HepG2 (cell line): ENCODE data around the gene MSX2. TPM values are rescaled to one million over a fixed set of nuclear protein-coding genes. Genes with fewer than 3 reads are reported as not detected.

Experiments used
- ATAC-seq: fragments of 200-7000 bp; cut with Tn5 transposase; 3 replicates; pipeline ENCODE4 v1.9.1; 2020; ENCODE audit warnings: mild to moderate bottlenecking, moderate library complexity
- BruUV-seq: library from RNA; stranded (reverse); fragments of 400-500 nt; replicated peaks from 2 replicates; lab custom pipeline; 2021; lab: Mats Ljungman, UMichigan
- CTCF ChIA-PET: fragments of 300-600 bp; formaldehyde crosslinking; extraction: SDS; loops from one replicate; lab custom pipeline; 2021; ENCODE audit warnings: low total read pairs, inconsistent platforms, low intra/inter-chr PET ratio; lab: Yijun Ruan, JAX
- POLR2A ChIA-PET: fragments of 350-600 bp; sonication (Branson Sonifier 250); formaldehyde crosslinking; loops from one replicate; lab custom pipeline; 2020; ENCODE audit warnings: antibody characterized with exemption, inconsistent platforms; lab: Yijun Ruan, JAX
- DNase-seq: peaks from one replicate; pipeline ENCODE4 v3.0.0-alpha.2; 2015; ENCODE audit warnings: low spot score
- FAIRE-seq: peaks from 3 replicates; lab custom pipeline; 2011; peaks lifted over from hg19 to GRCh38; lab: Jason Lieb, UNC
- H2AFZ ChIP-seq: one replicate; pipeline ENCODE4 v1.6.1; 2011; ENCODE audit warnings: low read length, inconsistent platforms
- H3K27ac ChIP-seq: fragments of 300-600 bp; 3 replicates; pipeline ENCODE4 v1.8.0; 2011; ENCODE audit warnings: mixed run types, mild to moderate bottlenecking, mixed read lengths, low read length, inconsistent platforms; ENCODE audit not compliant: insufficient read depth; ENCODE audit errors: extremely low read length
- H3K27me3 ChIP-seq, 2 experiments: fragments of 200-600 bp in 1 of 2; 2 replicates in 1 of 2; 3 replicates in 1 of 2; pipeline versions ENCODE4 v1.6.0 to v1.8.0; 2011; ENCODE audit warnings: low read length in 2 of 2, mild to moderate bottlenecking in 2 of 2, moderate library complexity in 2 of 2, inconsistent platforms in 1 of 2; ENCODE audit not compliant: insufficient read depth in 2 of 2, control insufficient read depth in 1 of 2
- H3K36me3 ChIP-seq, 2 experiments: fragments of 200-600 bp in 1 of 2; replicated peaks in 1 of 2; 2 replicates in 1 of 2; 3 replicates in 1 of 2; pipeline versions ENCODE4 v1.5.1 to v1.8.0; 2011; ENCODE audit warnings: low read length in 2 of 2, inconsistent platforms in 1 of 2; ENCODE audit not compliant: insufficient read depth in 2 of 2, control insufficient read depth in 1 of 2
- H3K4me1 ChIP-seq: 2 replicates; pipeline ENCODE4 v1.5.1; 2012; ENCODE audit warnings: low read length, inconsistent platforms; ENCODE audit not compliant: insufficient read depth
- H3K4me2 ChIP-seq: 2 replicates; pipeline ENCODE4 v1.6.0; 2011; ENCODE audit warnings: low read depth, low read length, inconsistent platforms
- H3K4me3 ChIP-seq, 3 experiments: fragments of 200-600 bp in 1 of 3; sonication (generic), shearing (Covaris generic) in 1 of 3; replicated peaks in 1 of 3; 2 replicates each; pipeline ENCODE4 v1.5.1; 2011 to 2016; ENCODE audit warnings: low read length in 3 of 3, inconsistent platforms in 2 of 3, low read depth in 2 of 3, mild to moderate bottlenecking in 2 of 3, control low read depth in 1 of 3, mixed read lengths in 1 of 3; ENCODE audit not compliant: insufficient read depth in 1 of 3
- H3K79me2 ChIP-seq: one replicate; pipeline ENCODE4 v1.6.1; 2011; ENCODE audit warnings: low read length, inconsistent platforms; ENCODE audit not compliant: insufficient read depth
- H3K9ac ChIP-seq: 2 replicates; pipeline ENCODE4 v1.6.0; 2011; ENCODE audit warnings: mild to moderate bottlenecking, low read depth, low read length, inconsistent platforms; ENCODE audit not compliant: insufficient read depth
- H3K9me3 ChIP-seq: 2 replicates; pipeline ENCODE4 v1.5.1; 2012; ENCODE audit warnings: mild to moderate bottlenecking, low read length
- H4K20me1 ChIP-seq: 2 replicates; pipeline ENCODE4 v1.6.0; 2011; ENCODE audit warnings: inconsistent platforms, mild to moderate bottlenecking, low read length, moderate library complexity; ENCODE audit not compliant: insufficient read depth
- KLF11 ChIP-seq: IDR thresholded peaks from 2 replicates; pipeline ENCODE4 v1.6.1; 2016; ENCODE audit warnings: missing compliant biosample characterization
- KLF15 ChIP-seq: sonication (generic); formaldehyde crosslinking; IDR thresholded peaks from 2 replicates; pipeline ENCODE4 v1.8.1; 2023; ENCODE audit warnings: borderline replicate concordance, mild to moderate bottlenecking, inconsistent platforms, missing genetic modification reagents, mixed read lengths
- MED8 ChIP-seq: sonication (generic); formaldehyde crosslinking; IDR thresholded peaks from 2 replicates; pipeline ENCODE4 v1.8.1; 2023; ENCODE audit warnings: mild to moderate bottlenecking, missing genetic modification reagents; ENCODE audit not compliant: insufficient replicate concordance
- MIER2 ChIP-seq: IDR thresholded peaks from 2 replicates; pipeline ENCODE4 v1.6.1; 2016; ENCODE audit warnings: missing biosample characterization, missing genetic modification reagents
- NFKBIZ ChIP-seq: IDR thresholded peaks from 2 replicates; pipeline ENCODE4 v1.6.1; 2018; ENCODE audit warnings: missing genetic modification reagents, missing compliant biosample characterization
- REXO4 ChIP-seq: sonication (generic); formaldehyde crosslinking; IDR thresholded peaks from 2 replicates; pipeline ENCODE4 v1.8.0; 2022; ENCODE audit warnings: missing genetic modification reagents, mild to moderate bottlenecking, borderline replicate concordance
- ZNF337 ChIP-seq: sonication (generic); formaldehyde crosslinking; IDR thresholded peaks from 2 replicates; pipeline ENCODE4 v1.5.1; 2020; ENCODE audit warnings: missing genetic modification reagents, low read depth, mild to moderate bottlenecking, borderline replicate concordance
- ZNF460 ChIP-seq: sonication (generic); formaldehyde crosslinking; IDR thresholded peaks from 2 replicates; pipeline ENCODE4 v1.5.1; 2020; ENCODE audit warnings: missing genetic modification reagents, mild to moderate bottlenecking, borderline replicate concordance
- WGBS: methylation state at CpG from one replicate; pipeline ENCODE4 v1.1.6; 2017; ENCODE audit warnings: low lambda C conversion rate; 5-methylcytosine and 5-hydroxymethylcytosine counted together
- in situ Hi-C: cut with HindIII; loops from 2 replicates; pipeline ENCODE4 v1.10.0; 2017; ENCODE audit warnings: low pct_unique_long_range_greater_than_20kb; ENCODE audit not compliant: extremely low pct_ligation_motif_present
- intact Hi-C: fragments of 100-400 bp; cut with micrococcal nuclease; formaldehyde crosslinking; loops from one replicate; pipeline ENCODE4 v1.10.0; 2022; ENCODE audit not compliant: unreplicated experiment
- polyA plus RNA-seq, 8 experiments: library from polyadenylated mRNA; depleted of rRNA in 3 of 8; stranded (reverse) in 7 of 8; unstranded in 1 of 8; fragments of >200 nt; fragmentation: Illumina TruSeq in 4 of 8; extraction: Trizol in 4 of 8; gene quantifications; 2 replicates each; pipeline versions ENCODE4 v1.2.1 to v1.2.3, GENCODE V29; 2011 to 2016; ENCODE audit warnings: low read depth in 4 of 8, missing spikeins in 1 of 8, mixed read lengths in 1 of 8; ENCODE audit not compliant: insufficient read depth in 1 of 8
- total RNA-seq, 5 experiments: library from RNA; depleted of rRNA; stranded (reverse); fragments of >200 nt; fragmentation: Illumina TruSeq; extraction: Trizol; gene quantifications; 2 replicates each; pipeline ENCODE4 v1.2.3, GENCODE V29; 2016; ENCODE audit warnings: low read depth in 1 of 5
- TF ChIP-seq, protein P1 (sequence below): IDR thresholded peaks from 2 replicates; pipeline ENCODE4 v1.6.1; 2016; ENCODE audit warnings: low read depth, borderline replicate concordance

MSX2 gene
- total and polyA plus RNA-seq, 2 of the 13 experiments (the other 11 are each of a cell fraction or from before 2014, with no cell fraction given): not detected

GRCh38 chr5:174699131-174699530 is 25.3 kb upstream of the MSX2 start:
- ATAC-seq (no peak), DNase-seq (no peak), FAIRE-seq (no peak)
- Histone ChIP-seq H3K4me1 (peaks cover 4% of the 10 kb centered on the region), H3K9me3 (no peaks in the 10 kb centered on the region), H3K4me3 (no peak overlapping the region), H3K27me3 (peaks cover 0 to 9% of the 10 kb centered on the region in 2 experiments; a peak in 3 of 5 replicates), H3K9ac (no peak overlapping the region), H3K27ac (no peak overlapping the region), H2AFZ (no peak overlapping the region), H3K4me2 (no peak overlapping the region), H3K36me3 (no peaks in the 10 kb centered on the region), H4K20me1 (no peaks in the 10 kb centered on the region), H3K79me2 (no peaks in the 10 kb centered on the region)
- no TSS peak for BruUV-seq
- TF ChIP-seq ZNF337: no peak
- in situ Hi-C loops: no loop called here
- WGBS: 20% methylated on average over 3 of the region's 3 CpGs
- intact Hi-C loops: no loop called here
- ChIA-PET POLR2A (no interaction called here), CTCF (no interaction called here)

- intact Hi-C loops (no loop called here), in situ Hi-C loops (no loop called here)
- ATAC-seq (no peak), FAIRE-seq (no peak), DNase-seq (no peak)
- CTCF ChIA-PET: no interaction called here
- Histone ChIP-seq H3K9ac (no peak overlapping the region), H3K36me3 (no peaks in the 10 kb centered on the region), H3K4me3 (no peak overlapping the region), H3K4me2 (no peak overlapping the region), H3K4me1 (no peaks in the 10 kb centered on the region), H3K9me3 (no peaks in the 10 kb centered on the region), H4K20me1 (no peaks in the 10 kb centered on the region), H3K79me2 (no peaks in the 10 kb centered on the region), H2AFZ (no peak overlapping the region), H3K27me3 (peaks cover 4 to 25% of the 10 kb centered on the region in 2 experiments; a peak in 4 of 5 replicates), H3K27ac (no peak overlapping the region)
- POLR2A ChIA-PET: no interaction called here
- WGBS: 24% methylated on average over 9 of the region's 9 CpGs
- TF ChIP-seq KLF15 (no peak), KLF11 (CRISPR knock-in tag) (no peak), MIER2 (CRISPR knock-in tag) (no peak), NFKBIZ (CRISPR knock-in tag) (no peak), MED8 (CRISPR knock-in tag) (no peak), REXO4 (CRISPR knock-in tag) (no peak), ZNF460 (CRISPR knock-in tag) (no peak)
- TF ChIP-seq, protein P1, sequence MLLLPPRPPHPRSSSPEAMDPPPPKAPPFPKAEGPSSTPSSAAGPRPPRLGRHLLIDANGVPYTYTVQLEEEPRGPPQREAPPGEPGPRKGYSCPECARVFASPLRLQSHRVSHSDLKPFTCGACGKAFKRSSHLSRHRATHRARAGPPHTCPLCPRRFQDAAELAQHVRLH (CRISPR knock-in tag): no peak
- TF ChIP-seq, all 625 proteins: peak for 0
- no TSS peak for BruUV-seq
These were observed 17.3 kb upstream of the MSX2 start for GRCh38 chr5:174706997-174707572.
